SU-DHL-6 (cell line): Measurements from ENCODE around the gene SLC41A3.

Experiments used
- H2AFZ ChIP-seq: fragments of 200-600 bp; sonication (generic); 2 replicates; pipeline ENCODE4 v1.6.1; 2014; ENCODE audit warnings: low read depth, mild to moderate bottlenecking, moderate library complexity, mixed read lengths, antibody characterized with exemption, low read length; ENCODE audit not compliant: severe bottlenecking
- H3F3A ChIP-seq: fragments of 200-600 bp; shearing (Covaris generic); 2 replicates; pipeline ENCODE4 v1.6.0; 2016; ENCODE audit warnings: antibody characterized with exemption, mild to moderate bottlenecking; ENCODE audit not compliant: insufficient read depth
- H3K27ac ChIP-seq: fragments of 200-600 bp; sonication (generic); 2 replicates; pipeline ENCODE4 v1.5.1; 2016; ENCODE audit warnings: low read depth, mild to moderate bottlenecking, low read length, moderate library complexity, mixed read lengths
- H3K27me3 ChIP-seq: fragments of 200-600 bp; sonication (generic), shearing (Covaris generic); 2 replicates; pipeline ENCODE4 v1.6.0; 2014; ENCODE audit warnings: mild to moderate bottlenecking, low read length
- H3K36me3 ChIP-seq: fragments of 200-600 bp; sonication (generic); 2 replicates; pipeline ENCODE4 v1.6.1; 2014; ENCODE audit warnings: mild to moderate bottlenecking, low read length, mixed read lengths
- H3K4me2 ChIP-seq: fragments of 300-600, 200-600 bp; shearing (Covaris generic), sonication (generic); 2 replicates; pipeline ENCODE4 v1.6.0; 2014; ENCODE audit warnings: low read length, low read depth, mild to moderate bottlenecking; ENCODE audit not compliant: poor library complexity, severe bottlenecking
- H3K4me3 ChIP-seq: fragments of 200-600 bp; sonication (generic); 2 replicates; pipeline ENCODE4 v1.5.1; 2014; ENCODE audit warnings: antibody characterized with exemption, low read length, mild to moderate bottlenecking, mixed read lengths; ENCODE audit not compliant: insufficient read depth, poor library complexity, severe bottlenecking
- H3K79me2 ChIP-seq: fragments of 200-600 bp; sonication (generic); 2 replicates; pipeline ENCODE4 v1.6.1; 2014; ENCODE audit warnings: mild to moderate bottlenecking, low read length, moderate library complexity; ENCODE audit not compliant: insufficient read depth
- H3K9ac ChIP-seq: fragments of 200-600 bp; sonication (generic); 2 replicates; pipeline ENCODE4 v1.7.0; 2014; ENCODE audit warnings: mild to moderate bottlenecking, low read length
- H3K9me2 ChIP-seq: fragments of 200-600 bp; sonication (generic); replicated peaks from 2 replicates; pipeline ENCODE4 v1.6.1; 2014; ENCODE audit warnings: low read length; ENCODE audit not compliant: insufficient read depth
- H3K9me3 ChIP-seq: fragments of 200-600 bp; sonication (generic); 2 replicates; pipeline ENCODE4 v1.6.1; 2014; ENCODE audit warnings: low read length, mixed read lengths; ENCODE audit not compliant: insufficient read depth
- H4K20me1 ChIP-seq: fragments of 200-600 bp; sonication (generic); 2 replicates; pipeline ENCODE4 v1.6.1; 2014; ENCODE audit warnings: low read depth, mild to moderate bottlenecking, antibody characterized with exemption, low read length, moderate library complexity, mixed read lengths
- CTCF ChIP-seq: fragments of 200-600 bp; sonication (generic); IDR thresholded peaks from one replicate; pipeline ENCODE4 v1.5.1; 2017; ENCODE audit warnings: antibody characterized with exemption, mild to moderate bottlenecking, low read length, moderate library complexity; ENCODE audit not compliant: insufficient read depth, poor library complexity, severe bottlenecking
- EZH2phosphoT487 ChIP-seq: fragments of 200-600 bp; sonication (generic), shearing (Covaris generic); conservative IDR thresholded peaks from 2 replicates; pipeline ENCODE4 v1.6.1; 2018; ENCODE audit warnings: mild to moderate bottlenecking, antibody characterized with exemption, low read length, moderate library complexity, mixed read lengths

SLC41A3 gene

DNA sequence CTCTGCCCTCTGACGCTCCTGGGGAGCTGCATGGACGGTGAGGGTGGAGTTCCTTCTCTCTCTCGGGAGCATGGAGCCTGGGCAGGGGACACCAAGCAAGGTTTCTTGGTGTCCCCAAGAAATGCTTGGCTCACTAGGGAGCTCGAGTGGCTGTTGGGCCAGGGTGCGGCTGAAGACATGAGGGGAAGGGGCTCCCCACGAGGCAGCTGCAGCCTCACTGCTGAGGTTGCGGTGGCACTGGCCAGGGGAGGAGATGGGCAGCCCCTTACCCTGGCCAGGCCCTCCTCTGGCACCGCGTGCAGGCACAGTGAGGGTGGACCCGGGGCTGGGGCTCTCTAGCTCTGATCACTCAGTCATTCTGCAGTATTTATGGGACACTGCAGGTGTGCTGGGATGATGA, 43.5 kb upstream of the SLC41A3 start:
- H3K79me2 ChIP-seq, result no peaks in the 10 kb centered on the region
- no peak overlapping the region for H3K27ac ChIP-seq
- no peaks in the 10 kb centered on the region for H3K9me3 ChIP-seq
- no peak overlapping the region for H2AFZ ChIP-seq
- no peaks in the 10 kb centered on the region for H3K27me3 ChIP-seq
- H3K36me3 ChIP-seq, result no peaks in the 10 kb centered on the region
- no peaks in the 10 kb centered on the region for H3K9me2 ChIP-seq
- TF ChIP-seq EZH2phosphoT487 (no peak), CTCF (no peak)
- H3F3A ChIP-seq, result no peaks in the 10 kb centered on the region
- H3K4me2 ChIP-seq, result no peak overlapping the region
- no peak overlapping the region for H3K9ac ChIP-seq
- H3K4me3 ChIP-seq, result no peak overlapping the region
- no peaks in the 10 kb centered on the region for H4K20me1 ChIP-seq

DNA sequence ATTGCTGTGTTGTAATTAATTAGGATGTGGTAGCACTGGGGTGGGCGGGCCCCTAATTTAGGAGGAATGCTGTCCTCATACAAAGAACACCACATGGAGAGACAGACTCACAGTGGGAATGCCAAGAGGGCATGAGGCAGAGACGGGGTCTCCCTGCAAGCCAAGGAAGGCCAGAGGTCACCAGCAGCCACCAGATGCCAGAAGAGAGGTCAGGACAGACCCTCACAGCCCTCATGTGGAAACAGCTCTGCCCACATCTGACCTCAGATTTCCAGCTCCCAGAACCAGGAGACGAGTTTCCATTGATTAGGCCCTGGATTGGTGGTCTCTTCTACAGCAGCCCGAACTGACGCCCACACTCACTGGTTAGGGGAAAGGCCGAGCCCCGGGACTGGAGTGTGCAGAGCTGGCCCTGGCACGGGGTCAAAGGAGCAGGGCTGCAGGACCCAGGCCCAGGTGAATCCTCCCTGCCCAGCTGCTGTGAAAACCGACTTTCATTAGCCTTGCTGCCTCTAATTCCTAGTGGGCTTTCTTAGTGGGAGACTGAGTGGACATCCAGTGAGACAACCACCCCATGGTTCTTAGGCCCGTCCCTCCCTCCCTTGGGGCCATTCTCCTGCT, 43.0 kb upstream of the SLC41A3 start:
- H3F3A ChIP-seq, result no peaks in the 10 kb centered on the region
- H3K79me2 ChIP-seq, result no peaks in the 10 kb centered on the region
- no peak for TF ChIP-seq CTCF
- no peak overlapping the region for H3K27ac ChIP-seq
- H3K9me3 ChIP-seq, result no peaks in the 10 kb centered on the region
- no peaks in the 10 kb centered on the region for H3K36me3 ChIP-seq
- no peak overlapping the region for H3K4me2 ChIP-seq
- no peaks in the 10 kb centered on the region for H4K20me1 ChIP-seq
- H2AFZ ChIP-seq, result no peak overlapping the region
- H3K27me3 ChIP-seq, result no peaks in the 10 kb centered on the region
- H3K9me2 ChIP-seq, result no peaks in the 10 kb centered on the region
- no peak overlapping the region for H3K9ac ChIP-seq
- no peak overlapping the region for H3K4me3 ChIP-seq

DNA sequence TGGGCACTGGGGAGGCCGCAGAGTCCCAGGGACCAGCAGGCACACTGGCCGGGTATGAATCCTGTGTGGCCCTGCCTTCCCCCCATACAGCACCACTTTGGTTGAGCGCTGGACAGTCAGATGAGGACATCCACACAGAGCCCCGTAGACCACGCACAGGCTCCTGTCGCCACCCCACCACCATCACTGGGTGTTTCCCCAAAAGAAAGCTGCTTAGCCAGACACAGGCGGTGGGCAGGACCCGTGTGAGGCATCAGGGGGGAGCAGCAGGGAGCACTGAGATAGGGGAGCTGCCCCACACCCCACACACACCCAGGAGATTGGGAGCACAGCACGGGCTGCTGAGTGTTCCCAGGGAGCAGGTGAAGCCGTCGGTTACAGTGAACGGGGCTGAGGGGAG, 42.4 kb upstream of the SLC41A3 start:
- Histone ChIP-seq H3K27me3 (no peaks in the 10 kb centered on the region), H3K4me2 (no peak overlapping the region), H3K9me3 (no peaks in the 10 kb centered on the region), H3K4me3 (no peak overlapping the region), H4K20me1 (no peaks in the 10 kb centered on the region), H3K79me2 (no peaks in the 10 kb centered on the region), H3K9ac (no peak overlapping the region), H3K9me2 (no peaks in the 10 kb centered on the region), H3K27ac (no peak overlapping the region), H2AFZ (no peak overlapping the region), H3F3A (no peaks in the 10 kb centered on the region), H3K36me3 (no peaks in the 10 kb centered on the region)
- TF ChIP-seq CTCF (no peak), EZH2phosphoT487 (no peak)
